ENCODE data around the gene SMIM12.

The SMIM12 gene

DNA sequence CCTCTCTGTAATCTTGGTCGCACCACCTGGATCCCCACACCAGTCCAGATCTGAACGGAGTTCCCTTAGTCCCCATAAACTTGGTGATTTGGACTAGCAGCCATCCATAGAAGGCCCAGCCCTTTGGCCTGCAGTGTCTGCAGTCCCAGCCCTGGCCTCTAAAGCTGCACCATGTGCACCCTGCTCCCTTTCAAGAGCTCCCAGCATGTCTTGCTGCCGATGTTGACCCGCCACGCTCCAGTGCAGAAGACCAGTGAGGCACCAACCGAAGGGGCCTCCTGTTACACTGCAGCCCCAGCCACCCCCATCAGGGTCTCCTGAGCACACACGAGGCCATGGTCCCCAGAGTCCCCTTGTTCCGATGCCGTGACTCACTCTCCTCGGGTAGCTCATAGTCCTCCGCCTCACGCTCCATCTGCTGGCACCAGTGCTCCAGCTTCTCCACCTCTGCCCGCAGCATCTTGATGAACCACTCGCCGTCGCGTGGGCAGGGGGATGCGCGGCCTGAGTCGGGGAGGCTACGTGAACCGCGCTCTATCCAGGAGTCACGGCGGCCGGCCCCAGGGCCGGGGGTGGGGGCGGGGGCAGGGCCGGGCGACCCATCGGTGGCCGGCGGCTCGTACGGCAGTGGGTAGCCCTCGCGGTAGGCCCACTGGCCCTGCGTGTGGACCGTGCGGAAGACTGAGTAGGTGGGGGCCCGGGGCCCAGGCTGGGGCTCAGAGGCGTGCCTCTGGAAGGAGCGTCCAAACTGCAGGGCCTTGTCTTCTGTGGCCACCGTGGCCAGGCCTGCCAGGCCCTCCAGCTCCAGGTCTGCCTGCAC, 8.9 kb upstream of the SMIM12 start:
- DNase-seq (ENCODE audit: low read depth): no peak
- TF ChIP-seq, protein P1, sequence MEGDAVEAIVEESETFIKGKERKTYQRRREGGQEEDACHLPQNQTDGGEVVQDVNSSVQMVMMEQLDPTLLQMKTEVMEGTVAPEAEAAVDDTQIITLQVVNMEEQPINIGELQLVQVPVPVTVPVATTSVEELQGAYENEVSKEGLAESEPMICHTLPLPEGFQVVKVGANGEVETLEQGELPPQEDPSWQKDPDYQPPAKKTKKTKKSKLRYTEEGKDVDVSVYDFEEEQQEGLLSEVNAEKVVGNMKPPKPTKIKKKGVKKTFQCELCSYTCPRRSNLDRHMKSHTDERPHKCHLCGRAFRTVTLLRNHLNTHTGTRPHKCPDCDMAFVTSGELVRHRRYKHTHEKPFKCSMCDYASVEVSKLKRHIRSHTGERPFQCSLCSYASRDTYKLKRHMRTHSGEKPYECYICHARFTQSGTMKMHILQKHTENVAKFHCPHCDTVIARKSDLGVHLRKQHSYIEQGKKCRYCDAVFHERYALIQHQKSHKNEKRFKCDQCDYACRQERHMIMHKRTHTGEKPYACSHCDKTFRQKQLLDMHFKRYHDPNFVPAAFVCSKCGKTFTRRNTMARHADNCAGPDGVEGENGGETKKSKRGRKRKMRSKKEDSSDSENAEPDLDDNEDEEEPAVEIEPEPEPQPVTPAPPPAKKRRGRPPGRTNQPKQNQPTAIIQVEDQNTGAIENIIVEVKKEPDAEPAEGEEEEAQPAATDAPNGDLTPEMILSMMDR (conservative IDR thresholded peaks at IDR 0.05; ENCODE audit: low read depth, low read length): no peak
- H3K4me3 ChIP-seq (ENCODE audit: low read length): no peak overlapping the region

DNA sequence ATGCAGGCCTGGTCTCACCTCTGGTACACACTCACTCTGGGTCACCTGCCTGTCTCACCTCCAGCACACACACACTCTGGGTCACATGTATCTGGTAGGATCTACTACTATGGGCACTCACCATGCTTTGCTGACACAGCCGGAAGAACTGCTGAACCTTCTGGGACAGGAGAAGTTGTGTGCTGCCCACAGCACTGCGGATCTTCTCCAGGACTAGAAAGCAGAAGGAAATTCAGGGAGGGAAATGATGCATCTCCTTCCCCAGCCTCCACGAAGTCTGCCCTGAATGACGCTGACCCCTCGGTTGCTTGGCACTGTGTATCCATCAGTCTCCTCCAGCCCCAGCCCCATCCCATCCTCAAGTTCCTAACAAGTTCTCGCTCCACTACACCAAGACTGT, 7.9 kb upstream of the SMIM12 start:
- no peak overlapping the region for H3K4me3 ChIP-seq (ENCODE audit: low read length)
- TF ChIP-seq, protein P1 (conservative IDR thresholded peaks at IDR 0.05; ENCODE audit: low read depth, low read length): no peak
- DNase-seq (ENCODE audit: low read depth): no peak

DNA sequence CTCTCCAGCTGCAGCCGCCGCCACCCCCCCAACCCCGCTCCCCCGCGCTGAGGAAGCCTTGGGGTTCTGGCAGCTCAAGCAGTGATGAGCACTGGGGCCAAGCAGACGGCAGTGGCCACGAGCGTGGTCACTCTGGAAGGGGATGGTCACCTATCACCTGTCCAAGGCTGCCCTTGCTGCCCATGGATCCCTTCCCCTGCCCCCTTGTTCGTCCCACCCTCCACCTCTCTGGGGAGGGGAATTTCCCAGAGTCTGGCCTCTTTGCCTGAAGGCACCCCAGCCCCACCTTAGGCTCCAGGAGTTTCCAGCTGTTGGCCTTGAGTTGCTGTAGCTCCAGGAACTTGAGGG, 7.2 kb upstream of the SMIM12 start:
- DNase-seq (ENCODE audit: low read depth): no peak
- TF ChIP-seq, protein P1 (conservative IDR thresholded peaks at IDR 0.05; ENCODE audit: low read depth, low read length): no peak
- peak overlapping the region; percentile 61 for H3K4me3 ChIP-seq (ENCODE audit: low read length)

DNA sequence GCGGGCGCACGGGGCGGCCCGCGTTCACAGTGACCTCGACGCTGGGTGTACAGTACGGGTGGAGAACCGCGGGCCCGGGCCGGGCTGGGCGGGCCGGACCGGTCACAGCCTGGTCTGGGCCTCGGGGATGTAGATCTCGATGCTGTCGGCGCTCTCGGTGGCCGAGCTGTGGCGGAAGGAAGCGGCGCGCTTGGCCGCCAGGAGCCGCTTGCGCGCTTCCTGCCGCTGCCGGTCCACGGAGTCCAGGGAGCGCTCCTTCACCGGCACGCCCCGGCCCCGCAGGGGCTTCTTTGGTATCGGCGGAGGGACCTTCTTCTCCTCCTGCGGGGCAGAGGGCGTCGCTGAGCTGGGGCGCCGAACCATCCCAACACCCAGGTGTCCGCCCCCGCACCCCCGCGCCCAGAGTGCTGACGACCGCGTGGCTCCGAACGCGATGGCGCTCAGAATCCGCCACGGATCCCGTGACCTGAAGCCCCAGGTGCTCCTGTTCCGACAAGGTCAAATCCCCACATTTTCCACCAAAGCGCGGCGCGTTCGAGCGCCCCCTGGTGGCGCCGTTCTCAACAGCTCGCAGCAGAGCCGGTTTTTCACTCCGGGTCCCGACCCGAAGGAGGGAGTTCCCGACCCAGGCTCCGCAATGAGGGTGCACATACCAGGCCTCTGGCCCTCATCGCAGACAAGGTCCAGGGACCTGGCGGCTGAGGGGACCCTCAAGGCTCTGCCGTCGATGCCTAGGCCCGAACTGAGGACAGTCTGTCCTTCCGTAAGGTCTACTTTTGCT, 6.6 kb upstream of the SMIM12 start:
- DNase-seq (ENCODE audit: low read depth): no peak
- TF ChIP-seq, protein P1 (conservative IDR thresholded peaks at IDR 0.05; ENCODE audit: low read depth, low read length): peak; percentile 96
- H3K4me3 ChIP-seq (ENCODE audit: low read length): peak overlapping the region; percentile 61

DNA sequence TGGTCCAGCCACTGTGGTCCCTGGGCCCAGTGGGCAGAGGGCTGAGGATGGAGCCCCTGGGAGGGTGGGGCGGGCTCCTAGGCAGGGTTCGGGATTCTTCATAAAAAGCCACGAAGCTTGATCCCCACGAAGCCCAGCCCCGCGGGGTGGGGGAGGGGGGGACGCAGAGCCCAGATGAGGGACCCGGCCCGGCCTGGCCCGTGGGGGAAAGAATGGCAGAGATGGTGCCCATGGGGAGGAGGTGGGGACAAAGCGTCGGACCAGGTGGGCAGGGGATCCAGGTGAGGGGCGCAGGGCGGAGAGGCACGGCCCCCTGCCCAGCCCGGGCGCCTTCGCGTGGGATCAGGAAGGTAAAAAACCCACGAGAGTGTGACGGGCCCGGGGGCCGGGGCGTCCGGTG, 6.0 kb upstream of the SMIM12 start:
- DNase-seq (ENCODE audit: low read depth): no peak

DNA sequence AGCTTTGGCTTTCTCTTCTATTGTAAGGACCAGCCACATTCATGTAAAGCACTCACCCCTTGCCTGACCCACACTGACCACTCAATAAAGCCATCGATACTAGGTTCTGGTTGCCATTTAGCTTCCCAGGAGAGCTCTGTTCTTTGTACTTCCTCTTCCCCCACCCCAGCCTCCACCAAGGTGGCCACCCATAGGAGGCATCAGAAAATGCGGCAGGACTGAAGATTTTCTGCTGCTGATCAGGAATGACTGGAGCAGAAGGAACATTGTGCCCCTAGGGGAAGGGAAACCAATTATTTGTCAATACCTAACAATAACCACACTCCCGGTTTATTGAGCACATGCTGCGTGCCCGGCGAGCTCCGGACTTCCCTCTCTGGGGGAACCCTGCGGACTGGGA, 5.2 kb upstream of the SMIM12 start:
- no peak overlapping the region for H3K4me3 ChIP-seq (ENCODE audit: low read length)
- TF ChIP-seq, protein P1 (conservative IDR thresholded peaks at IDR 0.05; ENCODE audit: low read depth, low read length): no peak
- DNase-seq (ENCODE audit: low read depth): no peak

More for the DNA sequence above, 6.0 kb upstream of the SMIM12 start:
- peak overlapping the region; percentile 61 for H3K4me3 ChIP-seq (ENCODE audit: low read length)
- TF ChIP-seq, protein P1 (conservative IDR thresholded peaks at IDR 0.05; ENCODE audit: low read depth, low read length): no peak

Measured in retinal pigment epithelial cell (primary cell).